HG03575 (cell line): ENCODE results near the gene EYA4.

Source experiments
- ATAC-seq: cut with Tn5 transposase; IDR thresholded peaks from one replicate; pipeline ENCODE4 v1.9.1; 2021; ENCODE audit not compliant: unreplicated experiment, insufficient number of reproducible peaks, low FRiP score; ENCODE audit errors: extremely low read depth

The EYA4 gene

DNA sequence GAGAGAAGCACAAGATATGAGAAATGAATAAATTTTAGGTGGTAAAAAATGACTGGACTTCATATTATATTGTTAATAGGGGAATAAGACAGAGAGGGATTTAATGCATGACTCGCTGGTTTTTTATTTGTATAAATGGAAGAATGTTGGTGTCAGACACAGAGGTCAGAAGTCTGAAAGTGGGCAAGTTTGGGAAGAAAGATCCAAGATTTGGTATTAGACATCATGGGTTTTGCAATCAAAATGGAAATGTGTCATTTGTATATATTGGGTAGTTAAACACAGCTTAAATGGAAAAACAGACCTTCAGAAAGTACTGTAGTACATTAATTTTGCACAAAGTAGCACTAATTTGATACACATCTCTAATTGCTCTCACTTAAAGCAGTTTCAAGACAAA is 96.2 kb downstream of the EYA4 start:
- no peak for ATAC-seq

DNA sequence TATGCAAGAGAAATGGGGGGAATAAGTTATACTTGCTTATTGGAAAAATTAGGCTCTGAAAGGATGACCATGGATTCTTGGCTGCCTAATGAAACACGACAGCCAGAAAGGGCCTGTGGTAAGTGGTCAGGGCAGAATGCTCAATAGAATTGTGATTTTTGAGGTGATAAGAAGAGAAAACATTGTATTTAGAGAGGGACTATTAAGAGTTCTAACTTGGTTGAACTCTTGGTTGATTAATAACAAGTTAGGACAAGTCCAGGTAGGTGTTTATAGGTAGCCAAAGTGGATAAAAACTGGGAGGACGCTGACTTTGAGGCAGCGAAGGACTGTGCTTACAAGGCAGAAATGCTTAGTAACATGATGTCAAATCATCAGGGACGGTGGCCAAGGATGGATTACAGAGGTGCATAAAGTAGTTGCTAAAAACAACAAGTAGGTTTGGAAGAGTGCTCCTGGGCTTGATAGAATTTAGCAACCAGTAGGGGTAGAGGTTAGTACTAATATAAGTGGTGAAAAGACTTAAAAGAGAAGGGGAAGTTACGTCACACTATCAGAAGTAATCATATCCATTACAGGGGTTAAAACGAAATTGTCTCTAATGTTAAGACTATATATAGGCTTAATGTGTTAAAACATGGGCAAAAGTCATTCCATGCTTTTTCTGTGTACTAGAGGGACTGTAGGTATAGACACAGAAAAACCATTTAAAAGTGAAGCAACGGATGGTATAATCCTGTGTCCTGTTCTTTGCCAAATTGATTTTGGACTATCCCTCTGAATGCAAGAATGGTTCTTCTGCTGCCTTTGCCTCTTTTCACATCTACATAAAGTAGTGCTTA is 98.6 kb downstream of the EYA4 start:
- ATAC-seq, result no peak

DNA sequence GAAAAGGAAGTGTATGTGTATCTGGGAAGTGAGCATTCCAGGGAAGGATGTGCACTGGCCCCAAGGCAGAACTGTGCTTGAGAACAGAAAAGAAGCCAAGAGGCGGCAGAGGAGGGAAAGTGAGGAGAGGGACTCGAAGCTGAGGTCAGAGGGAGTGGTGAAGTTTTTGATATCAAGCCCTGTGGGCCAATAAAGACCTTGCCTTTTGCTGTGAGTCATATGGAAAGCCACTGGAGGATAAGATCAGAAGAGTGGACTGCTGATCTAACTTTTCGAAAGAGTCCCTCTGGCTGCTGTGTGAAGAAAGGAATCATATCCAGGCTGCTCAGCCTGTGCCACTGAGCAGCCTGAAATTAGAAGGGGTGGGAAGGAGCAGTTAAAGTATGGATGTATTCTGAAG is 99.4 kb downstream of the EYA4 start:
- no peak for ATAC-seq

DNA sequence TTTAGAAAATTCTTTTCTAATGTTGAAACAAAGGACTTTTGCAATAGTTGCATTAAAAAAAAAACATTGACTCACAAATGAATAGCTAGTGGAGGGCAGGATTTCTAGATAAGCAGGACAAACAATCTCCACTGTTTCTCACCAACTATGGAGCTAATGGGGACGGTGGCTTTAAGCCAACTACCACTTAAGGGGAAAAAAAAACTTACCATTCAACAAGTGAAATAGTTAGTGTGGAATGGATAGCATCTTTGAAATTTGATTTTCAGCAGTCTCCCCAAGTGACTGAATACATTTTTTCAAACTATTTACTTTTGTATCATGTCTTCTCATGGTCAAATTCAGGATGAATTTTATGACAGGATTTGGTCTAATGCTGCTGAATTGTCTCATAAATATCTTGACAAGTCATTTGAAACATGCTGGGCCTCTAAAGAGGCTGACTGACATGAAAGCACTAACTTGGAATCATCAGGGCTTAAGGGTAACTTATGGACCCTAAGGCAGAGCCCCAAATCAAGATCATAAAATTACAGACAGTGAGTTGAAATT is 100.5 kb downstream of the EYA4 start:
- no peak for ATAC-seq

DNA sequence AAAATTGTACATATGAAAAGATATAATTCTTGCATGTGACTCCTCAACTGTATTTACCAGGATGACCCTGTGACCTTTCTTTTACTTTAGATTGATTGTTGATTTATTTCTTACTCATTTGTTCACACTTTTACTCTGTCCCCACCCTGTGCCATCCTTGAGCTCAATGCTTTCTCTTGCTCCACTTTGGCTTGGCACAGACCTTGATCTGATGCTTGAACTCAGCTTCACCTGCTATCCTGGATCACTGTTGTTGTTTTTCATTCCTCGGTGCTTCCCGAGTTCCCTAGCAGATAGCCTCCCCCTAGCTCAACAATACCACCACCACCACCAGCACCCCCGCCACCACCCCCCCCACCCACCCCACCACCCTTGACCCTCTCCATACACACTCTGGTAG is 102.1 kb downstream of the EYA4 start:
- no peak for ATAC-seq

DNA sequence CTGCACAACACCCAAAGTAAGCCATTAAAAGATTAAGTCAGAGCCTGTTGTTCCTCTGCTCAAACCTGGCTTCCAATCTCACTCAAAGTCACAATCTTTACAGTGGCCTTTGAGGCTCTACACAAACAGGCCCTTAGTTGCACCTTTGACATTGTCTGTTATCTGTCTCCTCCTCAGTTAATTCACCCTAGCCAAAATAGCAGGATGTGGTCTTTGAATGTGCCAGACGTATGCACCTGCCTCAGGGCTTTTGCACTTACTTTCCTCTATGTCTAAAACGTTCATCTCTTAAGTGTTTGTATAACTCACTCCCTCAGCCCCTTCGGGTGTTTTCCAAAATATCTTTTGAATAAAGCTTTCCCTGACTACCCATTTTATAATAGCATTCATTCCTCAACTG is 107.7 kb downstream of the EYA4 start:
- ATAC-seq, result no peak

DNA sequence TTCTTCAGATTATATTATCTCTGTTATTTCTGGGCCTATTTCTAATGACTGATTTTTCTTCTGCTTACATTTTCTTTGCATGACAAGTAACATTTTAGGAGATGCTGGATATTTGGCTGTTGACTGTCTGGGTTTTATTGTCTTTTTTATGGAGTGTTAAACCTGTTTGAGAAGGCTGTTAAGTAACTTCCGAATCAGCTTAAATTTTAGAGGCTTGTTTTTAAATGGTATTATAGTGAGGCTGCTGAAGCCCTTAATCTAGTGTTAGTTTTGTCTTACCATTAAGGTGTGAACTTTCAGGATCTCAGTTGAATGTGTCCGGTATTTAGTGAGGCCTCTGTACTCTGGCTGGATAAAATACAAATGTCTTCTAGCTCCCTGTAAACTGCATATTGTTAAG is 109.8 kb downstream of the EYA4 start:
- no peak for ATAC-seq

DNA sequence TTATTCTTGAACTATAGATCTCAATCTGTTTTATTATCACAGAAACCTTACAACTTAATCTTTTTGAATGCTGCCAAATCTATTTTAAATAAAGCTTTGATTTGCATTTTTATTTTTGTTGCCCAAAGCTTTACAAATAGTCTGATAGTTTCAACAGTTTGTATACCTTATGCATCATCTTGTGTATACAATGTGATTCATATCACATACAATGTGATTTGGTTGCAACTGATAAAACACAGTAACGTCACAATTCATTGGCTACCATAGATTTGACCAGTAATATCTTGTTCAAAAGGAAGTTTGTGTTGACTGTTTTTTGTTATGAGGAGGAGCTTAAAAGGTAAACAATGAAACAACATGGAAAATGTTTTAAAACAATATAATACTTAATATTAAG is 110.9 kb downstream of the EYA4 start:
- ATAC-seq, result no peak

DNA sequence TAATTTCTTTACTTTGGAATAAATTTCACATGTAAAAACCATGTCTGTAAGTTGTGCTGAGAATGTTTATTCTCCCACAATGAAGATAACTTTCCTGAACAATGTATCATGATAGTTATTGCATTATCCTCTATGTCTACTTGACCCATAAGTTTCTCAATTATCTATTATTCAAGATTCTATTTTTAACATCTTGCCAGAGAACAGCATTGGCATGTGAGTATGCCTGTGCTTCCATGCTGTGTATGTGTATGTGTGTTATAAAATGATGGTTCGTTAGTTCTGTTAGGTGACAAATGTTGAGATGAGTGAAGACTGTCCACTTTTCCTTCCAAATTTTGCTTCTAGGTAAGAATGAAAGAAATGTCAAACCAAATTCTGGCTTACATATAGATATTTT is 111.9 kb downstream of the EYA4 start:
- no peak for ATAC-seq

DNA sequence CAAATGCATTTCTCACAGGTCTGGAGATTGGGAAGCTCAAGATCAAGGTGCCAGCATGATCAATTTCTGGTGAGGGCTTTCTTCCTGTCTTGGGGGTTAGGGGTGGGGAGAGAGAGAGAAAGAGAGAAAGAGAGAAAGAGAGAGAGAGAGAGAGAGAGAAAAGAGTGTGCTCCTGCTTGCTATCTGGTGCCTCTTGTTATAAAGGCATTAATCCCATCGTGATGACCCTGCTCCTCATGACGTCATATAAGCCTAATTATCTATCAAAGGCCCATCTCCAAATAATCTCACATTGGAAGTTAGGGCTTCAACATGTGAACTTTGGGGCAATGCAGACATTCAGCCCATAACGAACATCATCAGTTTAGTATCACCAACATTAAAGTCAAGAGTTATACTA is 114.8 kb downstream of the EYA4 start:
- ATAC-seq, result no peak

DNA sequence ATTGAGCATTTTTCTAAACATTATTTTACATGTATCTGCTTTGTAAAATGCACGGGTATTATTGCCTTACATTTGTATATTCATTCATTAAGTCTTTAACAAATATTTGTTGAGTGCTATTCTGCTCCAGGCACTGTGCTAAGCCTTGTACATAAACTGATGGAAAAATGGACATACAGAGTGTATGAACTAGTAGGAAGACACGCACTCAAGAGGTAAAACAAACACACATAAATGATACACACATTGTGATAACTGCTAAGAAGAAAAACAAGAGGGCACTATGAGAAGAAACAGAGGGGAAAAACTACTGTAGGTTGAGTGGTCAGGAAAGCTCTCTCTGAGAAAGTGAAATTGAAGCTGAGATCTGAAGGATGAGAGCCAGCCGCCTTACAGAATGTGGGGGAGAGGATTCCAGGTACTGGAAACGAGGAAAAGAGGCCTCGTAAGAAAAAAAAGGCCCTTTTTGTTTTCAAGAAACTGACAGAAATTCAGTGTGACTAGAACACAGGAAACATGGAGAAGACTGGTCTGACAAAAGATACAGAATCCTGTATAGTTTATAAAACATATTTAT is 117.5 kb downstream of the EYA4 start:
- no peak for ATAC-seq

DNA sequence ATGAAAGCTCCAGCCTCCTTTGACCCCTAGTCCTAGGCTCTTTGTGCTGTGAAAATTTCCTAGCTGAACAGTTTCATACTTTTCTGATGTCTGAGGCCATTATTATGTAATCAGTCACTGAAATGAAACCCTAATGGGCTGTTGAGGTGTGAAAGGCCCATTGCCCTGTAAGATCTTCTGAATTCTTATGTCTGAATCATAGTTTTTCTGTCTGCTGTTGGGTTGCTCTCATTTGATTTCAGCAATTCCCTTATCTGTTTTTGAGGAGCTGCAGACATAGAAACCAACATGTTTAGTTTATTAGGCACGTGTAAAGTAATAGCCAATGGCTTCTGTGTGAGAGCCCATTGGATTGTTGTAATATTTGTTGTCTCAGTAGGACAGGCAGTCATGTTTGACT is 118.1 kb downstream of the EYA4 start:
- no peak for ATAC-seq

DNA sequence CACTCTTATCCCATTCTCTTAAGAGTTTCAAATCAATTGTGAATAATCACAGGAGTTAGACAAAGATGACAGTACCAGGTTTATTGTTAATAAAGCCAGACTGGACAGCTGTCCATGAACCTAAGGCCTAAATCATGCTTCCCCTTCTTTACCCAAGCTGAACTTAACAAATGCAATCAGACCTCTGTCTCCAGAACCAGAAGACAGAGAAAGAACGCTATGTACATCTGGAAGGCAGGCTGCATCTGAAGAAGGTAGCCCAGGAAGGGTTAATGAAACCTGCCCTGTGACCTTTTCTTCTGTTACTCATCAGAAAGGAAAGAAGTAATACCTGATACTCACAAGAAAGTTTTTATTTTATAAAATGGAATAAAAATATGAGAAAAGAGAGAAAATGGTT is 118.6 kb downstream of the EYA4 start:
- ATAC-seq, result no peak

DNA sequence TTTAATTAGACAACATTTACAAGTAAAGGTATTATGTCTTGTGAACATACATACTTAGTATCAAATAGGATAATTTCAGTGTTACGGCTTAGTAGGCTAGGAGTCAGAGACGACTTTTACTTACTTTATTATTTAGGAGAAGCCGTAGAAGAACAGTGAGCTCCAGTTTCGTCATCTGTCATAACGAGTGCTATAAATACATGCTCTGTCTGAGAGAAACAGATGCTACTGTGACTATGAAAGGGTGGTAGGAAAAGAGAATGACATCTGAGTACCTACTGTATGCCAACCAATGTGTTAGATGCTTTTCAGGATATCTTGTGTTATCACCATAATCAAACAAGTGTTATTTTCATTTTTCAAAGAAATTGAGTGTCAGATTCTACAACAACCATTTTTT is 119.0 kb downstream of the EYA4 start:
- no peak for ATAC-seq

DNA sequence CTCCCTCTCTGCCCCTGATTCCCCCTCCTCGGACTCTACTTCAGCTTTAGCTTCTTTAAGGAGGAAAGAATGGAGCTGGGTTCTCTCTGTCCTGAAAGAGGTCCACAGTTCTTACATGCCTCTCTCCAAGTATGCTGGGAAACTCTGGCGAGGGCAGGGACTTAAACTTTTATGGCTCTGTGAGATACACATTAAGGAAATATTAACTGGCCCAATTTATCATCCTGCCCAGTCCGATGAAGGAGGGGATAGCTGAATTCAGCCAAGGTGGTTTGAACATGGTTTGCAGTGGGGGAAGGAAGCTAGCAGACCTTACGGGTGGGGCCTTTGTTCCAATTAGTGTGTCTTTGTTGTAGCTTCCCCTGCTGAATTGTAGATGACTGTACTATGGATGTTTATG is 121.7 kb downstream of the EYA4 start:
- ATAC-seq, result no peak

DNA sequence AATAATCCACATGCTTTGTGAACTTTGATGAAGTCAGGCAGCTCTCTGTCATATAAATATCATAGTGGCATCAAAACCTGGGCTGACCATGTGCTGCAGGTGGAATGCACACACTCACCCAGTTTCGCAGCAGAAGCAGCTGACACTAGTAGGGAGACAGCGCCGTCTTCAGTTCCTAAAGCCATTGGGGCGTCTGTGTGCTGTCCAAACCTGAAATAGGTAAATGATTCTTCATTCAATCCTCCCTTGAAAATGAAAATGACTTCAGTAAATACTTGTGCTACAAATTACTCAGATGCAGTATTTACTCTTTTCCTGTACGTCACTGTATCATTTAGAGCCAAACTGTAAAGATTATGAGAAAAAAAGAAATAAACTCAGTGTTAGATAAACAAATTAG is 127.5 kb downstream of the EYA4 start:
- no peak for ATAC-seq

DNA sequence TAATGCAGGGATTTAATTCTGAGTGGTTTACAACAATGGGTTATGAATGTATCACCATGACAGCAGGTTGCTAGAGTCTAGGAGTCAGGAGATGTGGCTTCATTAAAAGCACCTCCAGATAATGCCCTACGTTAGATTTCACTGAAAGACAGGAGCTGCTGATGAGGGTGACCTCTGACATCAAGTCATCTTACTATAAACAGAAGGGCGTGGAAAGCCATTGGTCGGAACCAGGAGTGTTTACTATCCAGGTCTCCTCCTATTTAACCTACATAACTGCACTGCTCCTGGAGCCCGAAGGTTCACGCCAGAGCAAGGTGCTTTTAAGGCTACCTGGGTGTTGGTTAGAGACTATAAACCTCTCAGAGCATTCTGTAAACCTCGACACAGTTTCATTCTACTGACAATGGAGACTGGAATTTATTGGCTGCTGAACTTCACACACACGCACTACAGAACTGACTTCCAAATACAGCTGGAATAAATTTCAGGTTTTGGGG is 128.7 kb downstream of the EYA4 start:
- no peak for ATAC-seq

DNA sequence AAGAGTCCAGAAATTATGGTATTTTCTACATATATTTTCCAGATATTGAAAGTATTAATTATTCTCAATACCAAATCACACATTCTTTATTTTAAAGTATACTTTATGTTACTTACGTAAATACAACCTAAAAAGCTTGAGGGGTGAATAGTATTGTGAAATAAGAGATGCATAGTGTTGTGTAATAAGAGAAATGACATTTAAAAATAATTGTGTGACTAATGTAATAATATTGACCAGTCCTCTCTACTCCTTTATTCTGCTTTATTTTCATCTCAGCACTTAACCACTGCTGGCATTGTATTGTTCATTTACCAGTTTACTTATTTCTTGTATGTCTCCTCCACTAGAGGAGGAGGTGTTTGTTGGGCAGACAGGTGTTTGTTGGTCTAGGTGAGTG is 135.6 kb downstream of the EYA4 start:
- no peak for ATAC-seq

DNA sequence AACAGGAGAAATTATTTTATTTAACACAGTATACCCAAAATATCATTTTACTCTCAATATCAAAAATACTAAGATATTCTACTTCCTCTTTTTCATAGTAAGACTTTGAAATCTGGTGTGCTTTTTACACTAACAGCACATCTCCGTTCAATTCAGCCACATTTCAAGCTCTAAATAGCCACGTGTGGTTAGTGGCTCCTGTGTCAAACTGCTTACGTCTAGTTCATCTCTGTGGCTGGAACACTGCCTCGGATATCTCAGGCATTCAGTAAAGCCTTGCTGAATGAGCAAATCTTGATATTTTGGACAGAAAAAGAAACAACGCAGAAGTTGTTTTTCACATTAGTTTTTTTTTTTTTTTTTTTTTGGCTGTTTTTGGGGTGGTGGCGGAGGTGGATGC is 136.1 kb downstream of the EYA4 start:
- ATAC-seq, result no peak

DNA sequence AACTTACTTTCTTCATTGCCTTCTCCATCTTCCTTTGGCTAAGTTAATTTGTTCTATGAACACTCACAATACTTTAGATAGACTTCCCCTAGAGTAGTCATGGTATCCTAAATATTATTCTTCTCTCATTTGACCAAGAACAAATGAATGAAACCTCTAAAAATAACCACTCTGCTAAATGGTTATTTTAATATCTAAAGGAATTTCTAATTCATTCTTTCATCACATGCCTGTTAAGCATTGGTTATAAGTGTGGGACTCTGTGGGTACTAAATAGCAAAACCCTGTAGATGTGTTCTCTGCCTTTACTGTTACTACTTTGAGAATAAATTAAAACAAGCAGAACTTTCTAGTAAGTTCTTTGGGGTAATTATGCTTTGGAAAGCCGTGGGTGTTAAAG is 138.9 kb downstream of the EYA4 start:
- ATAC-seq, result no peak
